ENCODE measurements around the gene MPRIP.

The MPRIP gene

DNA sequence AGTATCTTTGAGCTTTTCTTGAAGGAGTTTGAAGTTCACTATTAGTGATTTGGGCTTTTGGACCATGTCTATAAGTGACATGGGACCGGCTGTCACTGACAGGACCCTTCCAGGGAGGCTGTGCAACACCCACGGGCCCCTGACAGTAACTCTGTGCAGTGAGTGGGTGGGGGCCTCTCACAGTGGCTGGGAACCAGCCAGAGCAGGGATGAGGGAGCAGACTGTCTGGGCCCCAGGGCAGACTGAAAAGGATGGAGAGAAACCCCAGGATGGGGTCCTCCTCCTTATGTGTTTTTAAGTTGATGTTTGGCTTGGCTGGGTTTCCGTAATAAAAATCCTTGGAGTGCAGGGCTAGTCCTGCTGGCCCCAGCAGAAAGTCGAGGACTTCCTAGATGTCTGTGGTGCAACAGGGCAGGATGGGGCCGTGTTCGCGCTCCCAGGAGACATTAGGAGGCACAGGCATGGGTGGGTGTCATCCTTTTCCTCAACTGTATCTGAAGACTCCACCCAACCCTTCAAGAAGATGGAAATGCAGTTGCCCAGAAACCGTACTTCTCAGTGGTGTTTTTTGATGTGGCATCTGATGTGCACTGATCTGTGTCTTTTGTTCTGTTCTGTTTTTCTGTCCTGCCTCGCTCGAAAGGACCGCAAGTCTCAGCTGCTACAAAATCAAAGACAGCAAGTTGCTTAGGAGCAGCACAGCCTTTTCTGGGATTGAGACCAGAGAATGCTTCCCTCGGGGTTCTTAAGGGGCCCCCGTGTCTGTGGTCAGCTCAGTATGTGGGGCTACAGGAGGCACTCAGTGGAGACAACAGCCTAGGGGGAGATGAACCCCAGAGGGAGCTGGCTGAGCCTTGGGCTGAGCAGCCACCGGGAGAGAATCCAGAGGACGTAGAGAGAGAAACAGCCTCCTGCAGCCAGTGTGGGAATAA is 139.7 kb downstream of the MPRIP start:
- TF ChIP-seq TAF1 (IDR thresholded peaks at IDR 0.05; ENCODE audit: borderline replicate concordance, insufficient read depth, low read length) (no peak), FOXP2 (optimal IDR thresholded peaks at IDR 0.05; ENCODE audit: borderline replicate concordance, extremely low read depth, extremely low read length, insufficient read depth) (no peak), SIN3A (IDR thresholded peaks at IDR 0.05; ENCODE audit: borderline replicate concordance, insufficient read depth, low read length) (no peak)

DNA sequence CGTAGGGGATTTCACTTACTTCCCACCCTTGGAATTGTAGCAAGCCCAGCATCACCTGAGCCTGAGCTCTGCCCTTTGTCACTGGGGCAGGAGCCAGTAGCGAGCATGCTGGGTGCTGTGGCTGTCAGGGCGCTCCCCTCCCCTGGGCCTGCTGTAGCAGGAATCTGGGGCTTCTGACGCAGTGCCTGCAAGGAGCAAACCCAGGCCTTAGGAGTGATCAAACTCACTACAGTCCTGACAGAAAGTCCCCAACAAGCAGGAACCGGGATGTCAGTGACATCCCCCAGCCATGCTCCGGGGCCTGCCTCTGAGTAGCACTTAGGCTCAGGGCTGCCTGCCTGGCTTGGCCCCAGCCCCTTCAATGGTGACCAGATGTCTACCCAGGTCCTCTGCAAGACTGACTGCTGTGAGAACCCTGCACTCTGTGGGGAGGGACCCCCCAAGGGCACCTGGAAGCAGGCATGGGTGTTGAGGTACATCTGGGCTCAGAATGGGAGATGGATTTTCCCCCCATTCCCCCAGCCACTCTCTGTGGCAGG is 140.4 kb downstream of the MPRIP start:
- TF ChIP-seq SIN3A (IDR thresholded peaks at IDR 0.05; ENCODE audit: borderline replicate concordance, insufficient read depth, low read length) (no peak), FOXP2 (optimal IDR thresholded peaks at IDR 0.05; ENCODE audit: borderline replicate concordance, extremely low read depth, extremely low read length, insufficient read depth) (no peak), POLR2AphosphoS5 (IDR thresholded peaks at IDR 0.05; ENCODE audit: low read depth, low read length) (no peak), TAF1 (IDR thresholded peaks at IDR 0.05; ENCODE audit: borderline replicate concordance, insufficient read depth, low read length) (no peak)
- TF ChIP-seq, protein P1, sequence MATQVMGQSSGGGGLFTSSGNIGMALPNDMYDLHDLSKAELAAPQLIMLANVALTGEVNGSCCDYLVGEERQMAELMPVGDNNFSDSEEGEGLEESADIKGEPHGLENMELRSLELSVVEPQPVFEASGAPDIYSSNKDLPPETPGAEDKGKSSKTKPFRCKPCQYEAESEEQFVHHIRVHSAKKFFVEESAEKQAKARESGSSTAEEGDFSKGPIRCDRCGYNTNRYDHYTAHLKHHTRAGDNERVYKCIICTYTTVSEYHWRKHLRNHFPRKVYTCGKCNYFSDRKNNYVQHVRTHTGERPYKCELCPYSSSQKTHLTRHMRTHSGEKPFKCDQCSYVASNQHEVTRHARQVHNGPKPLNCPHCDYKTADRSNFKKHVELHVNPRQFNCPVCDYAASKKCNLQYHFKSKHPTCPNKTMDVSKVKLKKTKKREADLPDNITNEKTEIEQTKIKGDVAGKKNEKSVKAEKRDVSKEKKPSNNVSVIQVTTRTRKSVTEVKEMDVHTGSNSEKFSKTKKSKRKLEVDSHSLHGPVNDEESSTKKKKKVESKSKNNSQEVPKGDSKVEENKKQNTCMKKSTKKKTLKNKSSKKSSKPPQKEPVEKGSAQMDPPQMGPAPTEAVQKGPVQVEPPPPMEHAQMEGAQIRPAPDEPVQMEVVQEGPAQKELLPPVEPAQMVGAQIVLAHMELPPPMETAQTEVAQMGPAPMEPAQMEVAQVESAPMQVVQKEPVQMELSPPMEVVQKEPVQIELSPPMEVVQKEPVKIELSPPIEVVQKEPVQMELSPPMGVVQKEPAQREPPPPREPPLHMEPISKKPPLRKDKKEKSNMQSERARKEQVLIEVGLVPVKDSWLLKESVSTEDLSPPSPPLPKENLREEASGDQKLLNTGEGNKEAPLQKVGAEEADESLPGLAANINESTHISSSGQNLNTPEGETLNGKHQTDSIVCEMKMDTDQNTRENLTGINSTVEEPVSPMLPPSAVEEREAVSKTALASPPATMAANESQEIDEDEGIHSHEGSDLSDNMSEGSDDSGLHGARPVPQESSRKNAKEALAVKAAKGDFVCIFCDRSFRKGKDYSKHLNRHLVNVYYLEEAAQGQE (IDR thresholded peaks at IDR 0.05; ENCODE audit: insufficient read depth in 1 of 2, low read depth in 2 of 2, low read length in 2 of 2), result no peak

- no peak for TF ChIP-seq SIN3A (IDR thresholded peaks at IDR 0.05; ENCODE audit: borderline replicate concordance, insufficient read depth, low read length)
- no peak for TF ChIP-seq POLR2AphosphoS5 (IDR thresholded peaks at IDR 0.05; ENCODE audit: low read depth, low read length)
- no peak for TF ChIP-seq FOXP2 (optimal IDR thresholded peaks at IDR 0.05; ENCODE audit: borderline replicate concordance, extremely low read depth, extremely low read length, insufficient read depth)
- TF ChIP-seq, protein P1 (IDR thresholded peaks at IDR 0.05; ENCODE audit: insufficient read depth in 1 of 2, low read depth in 2 of 2, low read length in 2 of 2), result no peak
Observed at GRCh38 chr17:17183744-17184143, 141.5 kb downstream of the MPRIP start.

DNA sequence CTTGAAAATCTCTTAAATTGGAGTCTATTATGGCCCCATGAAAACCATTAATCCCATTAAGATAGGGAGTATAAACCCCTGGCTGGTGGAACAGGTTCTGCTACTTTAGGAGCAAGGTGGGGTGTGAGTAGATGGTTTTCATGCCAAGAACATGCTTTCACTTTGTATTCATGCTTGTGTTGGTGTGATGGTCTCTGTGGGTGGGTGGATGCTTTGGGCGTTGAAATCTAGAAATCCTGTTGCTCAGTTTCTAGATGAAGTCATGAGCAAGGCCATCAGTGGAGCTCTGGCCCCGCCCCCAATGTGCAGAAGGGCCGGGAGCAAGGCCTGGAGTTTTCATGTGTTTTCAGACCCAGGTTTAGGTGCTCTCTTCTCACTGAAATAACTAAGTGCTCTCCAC is 143.8 kb downstream of the MPRIP start:
- no peak for TF ChIP-seq TAF1 (IDR thresholded peaks at IDR 0.05; ENCODE audit: borderline replicate concordance, insufficient read depth, low read length)
- TF ChIP-seq, protein P1 (IDR thresholded peaks at IDR 0.05; ENCODE audit: insufficient read depth in 1 of 2, low read depth in 2 of 2, low read length in 2 of 2), result no peak
- no peak for TF ChIP-seq SIN3A (IDR thresholded peaks at IDR 0.05; ENCODE audit: borderline replicate concordance, insufficient read depth, low read length)
- no peak for TF ChIP-seq FOXP2 (optimal IDR thresholded peaks at IDR 0.05; ENCODE audit: borderline replicate concordance, extremely low read depth, extremely low read length, insufficient read depth)
- no peak for TF ChIP-seq POLR2AphosphoS5 (IDR thresholded peaks at IDR 0.05; ENCODE audit: low read depth, low read length)

- TF ChIP-seq TAF1 (IDR thresholded peaks at IDR 0.05; ENCODE audit: borderline replicate concordance, insufficient read depth, low read length) (no peak), FOXP2 (optimal IDR thresholded peaks at IDR 0.05; ENCODE audit: borderline replicate concordance, extremely low read depth, extremely low read length, insufficient read depth) (no peak), SIN3A (IDR thresholded peaks at IDR 0.05; ENCODE audit: borderline replicate concordance, insufficient read depth, low read length) (no peak), POLR2AphosphoS5 (IDR thresholded peaks at IDR 0.05; ENCODE audit: low read depth, low read length) (no peak)
- TF ChIP-seq, protein P1 (IDR thresholded peaks at IDR 0.05; ENCODE audit: insufficient read depth in 1 of 2, low read depth in 2 of 2, low read length in 2 of 2), result no peak
Observed at GRCh38 chr17:17186551-17187505, 144.6 kb downstream of the MPRIP start.
